Measurements from ENCODE around the gene SLC29A3.
"Not testable (repeated sequence)": the region's sequence is repeated elsewhere in the genome, so short reads cannot be mapped to it uniquely, and the experiment has no call there.

Gene SLC29A3

DNA sequence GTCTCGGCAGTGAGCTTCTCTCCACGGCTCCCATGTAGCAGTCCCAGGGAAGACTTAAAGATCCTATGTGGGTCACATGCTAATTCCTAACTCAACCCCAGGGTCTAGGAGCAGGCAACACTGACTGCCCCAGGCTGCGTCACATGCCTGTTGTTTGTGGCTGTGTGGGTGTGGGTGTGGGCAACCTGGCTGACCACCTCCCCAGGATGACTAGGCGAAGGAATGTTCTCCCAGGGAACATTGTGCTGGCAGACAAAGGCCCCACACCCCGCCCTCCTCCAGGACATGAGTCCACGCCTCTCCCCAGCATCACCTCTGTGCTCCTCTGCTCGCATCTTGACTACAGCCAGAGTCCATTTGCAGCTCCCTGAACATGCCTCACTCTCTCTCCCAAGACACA lies 30.3 kb downstream of the SLC29A3 start:
- DNase-seq: no peak

DNA sequence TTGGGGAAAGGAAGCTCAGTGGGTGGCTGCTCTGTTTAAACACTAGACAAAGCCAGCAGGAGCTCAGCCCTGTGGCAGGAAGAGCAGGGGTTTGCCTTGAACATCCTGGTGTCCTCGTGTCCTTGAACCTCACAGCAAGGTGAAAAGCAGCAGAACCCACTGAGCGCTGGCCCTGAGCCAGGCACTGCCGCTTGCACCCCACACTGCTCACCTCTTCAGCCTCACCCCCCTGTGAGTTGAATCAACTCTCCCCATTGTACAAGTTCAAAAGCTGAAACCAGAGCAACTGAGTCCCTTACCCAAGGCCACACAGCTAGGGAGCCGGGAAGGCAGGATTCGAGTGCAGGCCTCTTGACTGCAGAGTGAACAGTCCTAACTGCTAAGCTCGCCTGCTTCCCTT lies 32.0 kb downstream of the SLC29A3 start:
- DNase-seq: no peak

DNA sequence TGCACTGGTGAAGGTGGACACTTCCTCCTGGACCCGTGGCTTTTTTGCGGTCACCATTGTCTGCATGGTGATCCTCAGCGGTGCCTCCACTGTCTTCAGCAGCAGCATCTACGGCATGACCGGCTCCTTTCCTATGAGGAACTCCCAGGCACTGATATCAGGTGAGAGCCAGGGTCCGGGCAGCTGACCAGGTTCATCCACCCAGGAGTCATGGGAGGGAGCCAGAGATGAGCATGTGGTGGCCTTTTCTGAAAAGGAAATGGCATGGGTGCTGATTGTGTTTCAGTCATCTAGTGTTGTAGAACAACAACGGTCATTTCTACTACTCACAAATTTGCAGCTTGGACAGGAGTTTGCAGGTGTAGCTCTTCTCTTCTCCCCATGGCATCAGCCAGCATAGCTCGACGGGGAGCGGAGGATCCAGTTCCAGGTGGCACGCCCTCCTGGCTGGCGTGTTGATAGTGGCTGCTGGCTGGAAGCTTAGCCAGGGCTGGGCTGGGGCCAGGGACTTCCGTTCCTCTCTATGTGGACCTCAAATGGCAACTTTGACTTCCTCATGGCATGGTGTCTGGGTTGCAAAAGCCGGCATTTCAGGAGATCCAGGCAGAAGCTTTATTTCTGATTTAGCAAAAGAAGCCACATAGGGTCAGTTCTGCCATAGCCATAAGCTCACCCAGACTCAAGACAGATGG lies 32.7 kb downstream of the SLC29A3 start:
- no peak for DNase-seq

DNA sequence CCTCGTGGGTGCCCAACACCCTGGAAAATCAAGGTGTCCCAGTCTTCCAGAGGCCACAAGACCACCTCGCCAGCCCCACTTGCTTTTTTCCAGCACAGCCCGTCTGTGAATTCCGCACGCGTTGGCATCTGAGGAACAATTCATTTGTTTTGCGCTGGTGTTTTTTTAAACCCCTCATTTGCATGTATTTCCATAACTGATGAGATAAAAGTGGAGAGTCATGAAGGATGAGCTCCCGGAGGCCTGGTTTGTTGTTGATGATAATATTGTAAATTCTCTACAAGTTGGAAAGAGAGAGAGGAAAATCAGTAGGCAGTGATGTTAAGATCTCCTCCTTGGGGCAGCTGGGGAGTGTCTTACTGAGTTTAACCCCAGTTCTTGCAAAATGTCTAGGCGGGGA lies 34.6 kb downstream of the SLC29A3 start:
- DNase-seq: no peak

DNA sequence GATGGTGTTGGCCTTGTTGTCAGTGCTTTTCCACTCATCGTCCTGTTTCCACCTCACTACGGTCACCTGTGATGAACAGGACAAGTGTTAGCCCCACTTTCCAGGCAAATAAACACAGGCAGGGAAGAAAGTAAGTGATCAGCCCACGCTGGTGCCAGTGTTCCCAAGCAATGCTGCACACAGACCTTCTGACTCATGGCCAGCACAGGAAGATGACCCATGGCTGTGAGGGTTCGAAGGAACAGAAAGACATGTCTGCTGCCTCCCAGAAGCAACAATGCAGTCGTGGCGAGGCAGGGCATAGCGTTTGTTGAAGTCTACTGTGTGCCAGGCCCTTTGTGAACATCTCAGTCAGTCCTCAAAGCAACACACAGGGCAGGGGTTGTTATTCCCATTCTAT lies 35.7 kb downstream of the SLC29A3 start:
- DNase-seq: no peak

DNA sequence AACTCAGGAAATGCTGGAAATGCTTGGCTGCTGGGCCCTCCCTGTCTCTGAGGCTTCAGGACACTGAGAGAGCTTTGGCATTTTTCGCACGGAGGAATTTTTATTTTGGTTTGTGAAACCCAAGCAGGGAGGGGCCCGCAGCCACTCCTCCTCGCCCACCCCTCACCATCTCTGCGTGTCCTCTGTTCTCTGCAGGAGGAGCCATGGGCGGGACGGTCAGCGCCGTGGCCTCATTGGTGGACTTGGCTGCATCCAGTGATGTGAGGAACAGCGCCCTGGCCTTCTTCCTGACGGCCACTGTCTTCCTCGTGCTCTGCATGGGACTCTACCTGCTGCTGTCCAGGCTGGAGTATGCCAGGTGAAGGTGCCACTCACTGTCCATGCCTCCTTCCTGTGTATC lies 36.8 kb downstream of the SLC29A3 start:
- no peak for DNase-seq

DNA sequence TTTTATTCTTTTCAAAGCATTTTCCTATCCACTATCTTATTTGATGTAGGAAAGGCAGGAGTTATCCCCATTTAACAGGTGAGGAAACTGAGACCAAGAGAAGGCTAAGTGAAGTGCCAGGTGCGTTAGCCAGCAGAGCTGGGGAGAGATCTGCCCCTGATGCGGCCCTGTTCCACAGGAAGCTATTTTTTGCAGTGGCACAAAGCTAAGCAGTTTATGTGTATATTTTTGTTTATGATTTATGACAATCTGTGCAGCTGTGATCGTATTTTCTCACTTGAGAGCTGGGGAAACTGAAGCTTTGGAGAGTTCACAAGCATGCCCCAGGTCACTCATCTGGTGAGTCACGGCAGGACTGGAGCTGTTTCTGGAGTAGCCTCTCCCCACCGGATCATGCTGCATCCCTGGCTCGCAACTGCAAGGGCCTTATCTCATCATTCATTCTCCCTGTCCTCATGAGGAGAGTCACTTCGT lies 38.8 kb downstream of the SLC29A3 start:
- DNase-seq: no peak

DNA sequence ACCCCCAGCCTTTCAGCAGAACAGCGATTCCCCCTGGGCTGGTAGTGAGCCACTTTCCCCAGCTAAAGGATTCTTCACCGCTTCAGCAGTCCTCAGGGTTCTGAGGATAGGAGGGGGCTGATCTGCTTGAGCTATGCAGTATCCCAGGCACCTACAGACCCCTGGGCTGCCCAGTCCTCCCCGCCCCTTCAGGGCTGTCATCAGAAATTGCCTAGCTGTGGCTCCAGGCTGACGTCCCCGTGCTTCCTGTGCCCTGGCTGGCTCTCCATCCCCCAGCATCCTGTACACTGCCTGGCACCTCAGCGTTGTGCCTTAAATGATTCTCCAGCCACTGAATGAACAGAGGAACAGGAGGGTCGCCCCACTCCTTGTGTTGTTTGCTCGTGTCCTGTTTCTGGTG lies 39.2 kb downstream of the SLC29A3 start:
- no peak for DNase-seq

DNA sequence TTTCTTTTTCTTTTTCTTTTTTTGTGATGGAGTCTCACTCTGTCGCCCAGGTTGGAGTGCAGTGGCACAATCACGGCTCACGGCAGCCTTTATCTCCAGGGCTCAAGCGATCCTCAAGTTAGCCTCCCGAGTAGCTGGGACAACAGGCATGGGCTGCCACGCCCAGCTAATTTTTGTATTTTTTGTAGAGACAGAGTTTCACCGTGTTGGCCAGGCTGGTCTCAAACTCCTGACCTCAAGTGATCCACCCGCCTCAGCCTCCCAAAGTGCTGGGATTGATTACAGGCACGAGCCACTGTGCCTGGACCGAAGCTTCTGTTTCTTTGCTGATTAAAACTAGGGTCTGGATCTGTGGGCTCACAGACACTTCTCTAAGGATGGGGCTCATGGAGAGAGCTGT lies 39.8 kb downstream of the SLC29A3 start:
- DNase-seq: not testable (repeated sequence)

DNA sequence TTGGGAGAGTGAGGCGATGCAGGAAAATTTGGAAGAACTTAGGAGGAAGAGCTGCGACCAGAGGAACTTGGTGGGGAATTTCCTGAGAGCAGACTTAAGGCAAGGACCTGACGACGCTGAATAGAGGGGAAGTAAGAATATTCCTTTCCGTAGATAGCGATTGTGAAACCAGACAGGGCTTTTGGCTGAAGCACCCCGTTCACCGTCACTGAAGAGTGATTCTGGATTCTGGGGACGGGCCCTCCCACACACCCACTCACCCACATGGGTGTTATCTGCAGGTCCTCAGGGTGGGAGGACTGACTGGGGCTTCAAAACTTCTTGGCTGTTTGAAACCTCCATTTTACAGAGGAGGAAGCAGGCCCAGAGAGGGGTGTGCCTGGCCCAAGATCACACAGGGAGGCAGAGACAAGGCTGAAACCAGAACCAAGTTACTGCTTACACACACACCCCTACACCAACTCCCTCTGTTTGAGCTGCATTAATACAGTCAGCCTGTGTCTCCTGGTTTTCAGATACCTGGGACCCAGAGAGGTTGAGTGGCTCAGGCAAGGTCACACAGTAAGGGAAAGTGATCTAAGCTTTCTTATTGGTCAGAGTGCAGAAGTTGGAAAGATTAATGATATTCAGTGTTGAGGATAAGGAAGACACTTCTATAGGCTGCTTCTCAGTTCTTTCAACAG lies 40.4 kb downstream of the SLC29A3 start:
- DNase-seq: no peak

DNA sequence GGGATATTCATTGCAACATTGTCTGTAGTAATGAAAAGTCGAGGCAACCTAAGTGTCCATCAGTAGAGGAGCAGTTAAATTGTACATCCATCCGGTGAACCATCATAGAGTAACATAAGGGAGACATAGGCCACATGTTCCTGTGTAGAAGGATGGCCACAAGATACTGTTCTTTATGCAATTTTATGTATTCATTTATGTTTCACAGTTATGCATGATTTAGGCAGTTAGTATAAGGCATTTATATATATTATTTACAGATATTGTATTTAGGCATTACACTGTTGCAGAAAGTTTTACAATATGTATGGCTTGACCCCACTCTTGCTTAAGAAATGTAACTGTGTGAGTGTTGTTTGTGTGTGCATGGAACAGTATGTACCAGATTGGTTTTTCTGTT lies 41.7 kb downstream of the SLC29A3 start:
- no peak for DNase-seq

DNA sequence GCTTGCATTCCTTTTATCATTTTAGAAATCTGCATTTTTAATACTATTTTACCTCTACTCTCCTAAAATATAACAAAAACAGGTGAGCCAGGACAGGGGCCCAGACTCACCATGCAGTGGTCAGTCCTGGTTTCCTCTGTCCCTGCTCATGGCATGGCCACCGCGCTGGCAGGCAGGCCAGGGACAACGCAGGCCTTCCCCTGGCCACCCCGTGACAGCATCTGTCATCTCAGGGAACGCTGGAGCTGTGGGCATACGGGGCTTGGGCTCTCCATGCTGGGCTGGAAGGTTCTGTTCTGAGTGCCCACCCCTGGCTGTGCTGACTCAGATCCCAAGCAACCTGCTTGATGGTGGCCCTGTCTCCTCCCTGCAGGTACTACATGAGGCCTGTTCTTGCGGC lies 42.5 kb downstream of the SLC29A3 start:
- no peak for DNase-seq

DNA sequence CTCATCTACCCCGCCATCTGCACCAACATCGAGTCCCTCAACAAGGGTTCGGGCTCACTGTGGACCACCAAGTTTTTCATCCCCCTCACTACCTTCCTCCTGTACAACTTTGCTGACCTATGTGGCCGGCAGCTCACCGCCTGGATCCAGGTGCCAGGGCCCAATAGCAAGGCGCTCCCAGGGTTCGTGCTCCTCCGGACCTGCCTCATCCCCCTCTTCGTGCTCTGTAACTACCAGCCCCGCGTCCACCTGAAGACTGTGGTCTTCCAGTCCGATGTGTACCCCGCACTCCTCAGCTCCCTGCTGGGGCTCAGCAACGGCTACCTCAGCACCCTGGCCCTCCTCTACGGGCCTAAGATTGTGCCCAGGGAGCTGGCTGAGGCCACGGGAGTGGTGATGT lies 43.1 kb downstream of the SLC29A3 start:
- DNase-seq: no peak

DNA sequence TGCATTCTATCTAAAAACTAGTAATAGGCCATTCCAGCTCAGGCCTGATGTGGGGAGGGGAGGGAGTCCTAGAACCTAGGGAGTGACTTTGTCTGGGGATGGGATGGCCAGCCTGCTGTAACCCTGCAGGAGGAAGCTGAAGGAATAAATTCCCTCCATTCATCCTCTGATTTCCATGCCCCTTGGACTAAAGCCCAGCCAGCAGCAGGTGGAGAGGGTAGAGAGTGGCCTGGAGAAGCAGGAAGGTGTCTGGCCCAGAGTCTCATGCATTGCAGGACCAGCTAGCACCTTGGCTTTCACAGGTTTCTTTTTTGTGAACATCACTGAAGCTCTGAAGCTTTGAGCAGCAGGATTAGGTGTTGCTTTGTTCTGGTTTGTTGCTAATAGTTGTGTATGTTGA lies 44.9 kb downstream of the SLC29A3 start:
- DNase-seq: no peak

DNA sequence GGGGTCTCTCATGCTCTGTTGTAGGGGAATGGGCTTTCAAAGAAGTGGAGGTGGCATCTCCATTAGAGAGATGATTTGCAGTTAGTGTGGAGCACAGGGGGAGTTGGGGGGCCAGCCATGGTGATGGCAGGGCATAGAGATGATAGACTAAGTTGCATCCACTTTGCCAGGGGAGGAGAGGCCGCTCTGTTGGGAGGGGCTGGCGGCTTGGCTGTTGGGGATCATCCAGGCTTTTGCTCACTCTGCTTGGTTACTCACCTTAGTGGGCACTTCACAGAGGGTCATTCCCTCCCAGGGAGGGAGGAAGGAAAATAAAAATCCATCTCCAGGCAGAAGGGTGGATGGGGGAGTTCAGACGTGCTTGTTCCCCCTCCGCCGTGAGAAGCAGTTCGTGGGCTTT lies 46.3 kb downstream of the SLC29A3 start:
- DNase-seq: no peak

DNA sequence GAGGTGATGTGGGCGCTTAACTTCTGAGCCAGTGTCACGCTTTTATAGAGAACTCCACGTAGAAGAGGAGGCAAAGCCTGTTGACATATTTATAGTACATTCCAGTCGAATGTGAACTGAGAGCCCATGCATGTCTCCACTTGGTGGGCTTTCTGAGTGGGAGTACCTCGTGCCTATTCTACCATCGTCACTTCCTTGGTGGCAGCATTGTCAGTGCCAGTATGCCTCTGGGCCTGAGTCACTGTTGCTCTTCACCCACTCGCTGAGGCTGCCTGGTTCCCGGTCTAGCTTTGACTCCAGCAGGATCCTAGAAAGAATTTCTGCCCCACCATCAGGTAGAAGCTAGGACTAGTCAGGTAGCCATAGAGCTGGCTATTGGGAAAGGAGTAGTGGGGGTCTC lies 47.6 kb downstream of the SLC29A3 start:
- DNase-seq: no peak

DNA sequence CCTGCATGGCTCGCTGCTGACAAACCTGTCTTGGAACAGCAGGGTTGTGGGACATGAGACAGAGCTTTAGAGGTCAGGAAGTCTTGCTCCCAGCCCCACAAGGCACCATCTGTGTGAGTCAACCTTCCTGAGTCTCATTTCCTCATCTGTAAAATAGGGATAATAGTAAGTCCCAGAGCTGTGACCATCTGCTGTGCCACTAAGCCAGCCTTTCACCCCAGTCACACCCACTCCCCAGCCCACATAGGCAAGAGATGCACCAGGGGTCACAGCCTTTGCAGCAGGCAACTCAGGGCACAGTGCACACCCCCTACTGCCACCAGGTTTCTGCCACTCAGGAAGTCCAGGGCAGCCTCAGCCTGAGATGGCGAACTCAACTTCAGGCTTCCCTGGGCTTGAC lies 48.2 kb downstream of the SLC29A3 start:
- DNase-seq: no peak

DNA sequence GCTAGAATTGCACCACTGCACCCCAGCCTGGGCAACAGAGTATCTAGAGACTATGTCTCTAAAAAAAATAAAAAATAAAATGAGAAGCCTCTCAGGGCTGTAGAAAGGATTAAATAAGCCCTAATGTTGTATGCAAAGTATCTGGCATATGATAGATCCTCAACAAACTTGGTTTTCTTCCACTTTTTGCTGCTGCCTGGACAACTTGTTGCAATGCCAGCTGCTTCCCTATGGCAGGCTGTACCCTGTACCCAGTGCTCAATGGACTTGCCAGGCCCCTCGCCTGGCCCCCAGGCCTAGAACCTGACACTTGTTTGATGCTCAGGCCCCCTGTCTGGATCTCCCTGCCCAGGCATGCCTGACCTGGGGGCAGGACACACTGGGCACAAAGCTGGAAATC lies 49.1 kb downstream of the SLC29A3 start:
- DNase-seq: no peak

DNA sequence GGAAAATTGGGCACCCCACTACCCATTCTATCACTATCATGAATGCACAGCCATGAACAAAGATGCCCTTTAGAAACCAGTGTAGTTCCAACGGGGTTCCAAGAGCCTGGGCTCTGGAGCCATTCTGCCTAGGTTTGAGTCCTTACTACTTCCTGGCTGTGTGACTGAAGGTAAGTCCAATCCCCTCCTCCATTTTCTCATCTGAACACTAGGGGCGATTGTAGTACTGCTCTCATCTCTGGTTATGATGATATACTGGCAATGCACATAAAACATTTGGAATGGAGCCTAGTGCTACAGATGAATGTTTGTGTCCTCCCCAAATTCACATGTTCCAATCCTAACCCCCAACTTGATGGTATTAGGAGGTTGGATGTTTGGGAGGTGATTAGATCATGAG lies 49.6 kb downstream of the SLC29A3 start:
- DNase-seq: no peak

DNA sequence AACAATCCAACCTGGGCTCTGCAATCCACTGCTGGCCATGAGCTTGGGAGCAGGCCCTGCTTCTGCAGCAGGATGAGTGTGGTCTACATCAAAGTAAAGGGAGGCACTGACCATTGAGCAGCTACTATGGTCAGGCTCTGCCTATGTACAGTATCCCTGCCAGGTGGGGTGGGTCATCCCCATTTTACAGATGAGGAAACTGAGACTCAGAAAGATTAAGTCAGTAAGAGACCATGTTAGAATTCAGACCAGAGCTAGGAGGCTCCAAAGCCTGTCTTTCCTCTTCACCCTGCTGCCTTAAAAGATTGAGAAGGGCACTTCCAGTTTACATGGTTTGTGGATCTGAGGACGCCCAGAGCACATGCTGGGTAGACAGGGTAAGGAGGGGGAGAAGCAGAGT lies 50.5 kb downstream of the SLC29A3 start:
- DNase-seq: no peak

DNA sequence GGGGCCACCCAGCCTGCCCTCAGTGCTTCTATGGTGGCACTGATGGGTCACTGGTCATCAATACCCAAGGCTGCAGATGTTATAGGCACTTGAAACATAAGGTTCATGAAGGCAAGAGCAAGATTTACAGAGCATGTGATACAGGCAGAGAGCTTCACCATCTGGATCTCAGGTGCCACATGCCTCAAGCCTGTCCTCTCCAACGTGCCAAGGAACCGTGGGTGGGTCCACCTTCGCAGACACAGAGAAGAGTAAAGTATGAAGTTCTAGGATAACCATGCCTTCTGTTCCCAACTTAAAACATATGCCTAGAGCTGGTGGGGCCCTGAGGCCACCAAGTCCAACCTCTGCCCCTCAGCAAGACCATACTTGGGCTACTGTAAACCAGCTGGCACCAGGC lies 51.0 kb downstream of the SLC29A3 start:
- no peak for DNase-seq

DNA sequence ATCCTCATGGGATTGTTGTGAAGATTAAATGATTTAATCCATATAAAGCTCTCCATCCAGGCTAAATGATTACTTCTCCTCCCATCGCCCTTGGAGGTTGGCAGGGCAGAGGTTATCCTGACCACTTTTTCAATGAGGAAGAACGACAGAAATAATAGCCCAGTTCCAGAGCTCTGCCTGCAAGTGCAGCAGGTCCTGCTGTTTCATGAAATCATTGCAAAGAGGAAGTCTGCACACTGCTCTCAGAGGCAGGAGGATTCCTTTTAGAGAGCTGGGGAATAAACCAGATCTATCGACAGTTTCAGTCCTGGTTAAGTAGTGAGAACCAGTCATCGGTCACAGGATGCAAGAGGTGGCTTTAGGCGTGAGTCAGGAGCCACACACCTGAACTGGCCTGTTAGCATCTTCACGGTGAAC lies 52.7 kb downstream of the SLC29A3 start:
- no peak for DNase-seq

DNA sequence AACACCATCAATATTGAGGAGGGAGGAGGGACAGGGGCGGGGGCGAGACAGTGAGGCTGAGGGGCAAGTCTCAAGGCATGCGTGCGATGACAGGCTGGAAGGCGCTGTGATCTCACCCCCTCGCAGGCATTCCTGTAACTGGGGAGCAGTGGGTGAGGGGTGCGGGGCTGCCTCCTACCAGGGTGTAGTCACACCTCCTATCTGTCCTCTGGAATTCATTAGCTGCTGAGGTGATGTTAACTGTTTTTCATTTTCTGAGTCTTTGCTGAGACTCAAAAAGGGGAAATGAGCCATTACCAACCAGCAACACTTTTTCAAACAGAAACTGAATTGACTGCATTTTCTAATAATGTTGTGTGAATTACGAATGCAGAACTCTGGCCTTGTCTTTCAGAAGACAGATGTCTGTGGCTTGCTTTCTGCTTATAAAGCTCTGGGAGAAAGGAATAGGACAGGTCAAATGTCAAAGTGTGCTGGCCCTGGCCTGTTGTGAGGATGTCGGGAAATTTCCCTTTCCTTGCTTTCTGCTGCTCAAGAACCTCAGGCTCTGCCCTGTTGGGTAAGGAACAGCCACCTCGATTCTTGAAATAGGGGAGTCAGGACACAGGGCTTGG lies 53.9 kb downstream of the SLC29A3 start:
- no peak for DNase-seq

DNA sequence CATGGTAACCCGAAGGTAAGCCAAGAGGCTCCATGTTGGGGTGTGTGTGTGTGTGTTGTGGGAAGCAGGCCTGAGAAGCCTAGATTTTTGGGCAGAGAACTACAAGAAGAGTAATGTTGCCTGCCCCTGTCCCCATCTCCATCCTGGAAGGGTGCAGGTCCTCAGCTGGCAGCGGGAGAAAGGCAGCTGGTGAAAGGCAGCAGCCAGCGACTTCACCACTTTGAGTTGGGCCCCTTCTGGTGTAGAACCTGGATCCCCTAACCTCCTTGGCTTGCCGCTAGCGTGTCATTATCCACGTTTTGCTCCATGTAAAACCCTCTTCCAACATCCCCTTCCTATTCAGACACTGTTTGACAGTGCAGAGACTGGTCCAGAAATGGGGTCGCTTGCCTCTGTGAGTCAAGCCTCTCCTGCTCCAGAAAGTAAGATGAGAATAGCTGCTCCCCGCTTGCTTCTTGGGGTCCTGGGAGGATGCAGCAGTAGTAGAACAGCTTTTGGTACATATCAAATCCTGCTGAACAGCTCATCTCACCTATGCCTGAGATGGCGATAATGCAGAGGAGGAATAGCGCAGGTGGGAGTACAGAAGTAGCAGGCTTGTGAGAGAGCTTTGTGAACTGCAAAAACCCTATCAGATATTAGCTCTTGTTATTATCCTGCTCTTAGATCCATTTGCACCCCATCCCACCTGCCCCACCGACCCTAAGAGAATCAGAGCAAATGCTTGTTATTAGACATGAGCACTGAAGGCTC lies 55.6 kb downstream of the SLC29A3 start:
- no peak for DNase-seq
